NCI-H1436 (cell line): ENCODE data around the gene SYNE3.

Source experiments
- DNase-seq: peaks from one replicate; lab custom pipeline; 2025; lab: John Stamatoyannopoulos, UW

SYNE3 gene

GRCh38 chr14:95489214-95490137 is 27.0 kb downstream of the SYNE3 start:
- DNase-seq: no peak

GRCh38 chr14:95488376-95489213 is 27.9 kb downstream of the SYNE3 start:
- no peak for DNase-seq

- no peak for DNase-seq
These were observed 28.8 kb downstream of the SYNE3 start for GRCh38 chr14:95487669-95488084.

- DNase-seq: peak; percentile 11
These were observed 29.4 kb downstream of the SYNE3 start for GRCh38 chr14:95486875-95487668.

- no peak for DNase-seq
These were observed 31.1 kb downstream of the SYNE3 start for GRCh38 chr14:95485222-95485819.

- no peak for DNase-seq
These were observed 32.2 kb downstream of the SYNE3 start for GRCh38 chr14:95484296-95484695.

GRCh38 chr14:95483309-95484165 is 32.9 kb downstream of the SYNE3 start:
- no peak for DNase-seq

- DNase-seq: no peak
These were observed 33.7 kb downstream of the SYNE3 start for GRCh38 chr14:95482627-95483308.

- no peak for DNase-seq
These were observed 34.9 kb downstream of the SYNE3 start for GRCh38 chr14:95481391-95482022.

GRCh38 chr14:95480887-95481226 is 35.6 kb downstream of the SYNE3 start:
- no peak for DNase-seq

GRCh38 chr14:95480109-95480886 is 36.2 kb downstream of the SYNE3 start:
- no peak for DNase-seq

- no peak for DNase-seq
These were observed 37.0 kb downstream of the SYNE3 start for GRCh38 chr14:95479494-95479893.

GRCh38 chr14:95478818-95479217 is 37.6 kb downstream of the SYNE3 start:
- DNase-seq: no peak

- no peak for DNase-seq
These were observed 38.1 kb downstream of the SYNE3 start for GRCh38 chr14:95478309-95478708.

- DNase-seq: no peak
These were observed 38.8 kb downstream of the SYNE3 start for GRCh38 chr14:95477411-95478269.

GRCh38 chr14:95476747-95477146 is 39.7 kb downstream of the SYNE3 start:
- no peak for DNase-seq

GRCh38 chr14:95475540-95476240 is 40.8 kb downstream of the SYNE3 start:
- no peak for DNase-seq
